Measurements from ENCODE around the gene AHRR.

Gene AHRR

DNA sequence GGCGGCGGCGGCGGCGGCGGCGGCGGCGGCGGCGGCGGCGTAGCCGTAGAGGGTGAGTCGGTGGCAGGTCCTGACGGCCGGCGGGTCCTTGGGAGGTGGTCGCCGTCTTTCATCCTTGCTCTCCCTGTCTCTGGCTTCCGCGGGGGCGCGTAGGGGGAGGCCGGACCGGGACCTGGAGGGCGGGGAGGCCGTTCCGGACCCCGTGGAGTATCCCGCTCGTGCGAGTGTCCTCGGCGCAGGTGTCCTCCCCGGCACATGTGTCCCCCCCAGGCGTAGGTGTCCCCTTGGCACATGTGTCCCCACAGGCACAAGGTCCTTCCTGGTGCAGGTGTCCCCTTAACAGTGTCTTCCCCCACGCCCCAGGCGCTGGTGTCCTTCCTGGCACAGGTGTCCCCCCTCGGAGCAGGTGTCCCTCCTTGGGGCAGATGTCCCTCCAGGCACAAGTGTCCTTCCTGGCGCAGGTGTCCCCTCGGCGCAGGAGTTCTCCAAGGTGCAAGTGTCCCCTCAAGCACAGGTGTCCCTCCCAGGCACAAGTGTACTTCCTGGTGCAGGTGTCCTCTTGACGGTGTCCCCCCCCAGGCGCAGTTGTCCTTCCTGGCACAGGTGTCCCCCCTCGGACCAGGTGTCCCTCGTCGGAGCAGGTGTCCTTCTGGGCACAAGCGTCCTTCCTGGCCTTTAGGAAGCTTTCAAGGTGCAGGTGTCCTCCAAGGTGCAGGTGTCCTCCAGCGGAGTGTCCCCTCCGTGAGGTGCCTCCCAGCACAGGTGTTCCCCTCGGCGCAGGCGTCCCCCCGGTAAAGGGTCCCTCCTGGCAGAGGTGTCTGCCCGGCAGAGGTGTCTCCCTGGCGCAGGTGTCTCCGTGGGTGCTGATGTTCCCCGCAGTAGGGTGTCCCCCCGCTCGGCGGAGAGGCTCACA is 122.0 kb downstream of the AHRR start:
- no peak for DNase-seq (ENCODE audit: low read depth)

DNA sequence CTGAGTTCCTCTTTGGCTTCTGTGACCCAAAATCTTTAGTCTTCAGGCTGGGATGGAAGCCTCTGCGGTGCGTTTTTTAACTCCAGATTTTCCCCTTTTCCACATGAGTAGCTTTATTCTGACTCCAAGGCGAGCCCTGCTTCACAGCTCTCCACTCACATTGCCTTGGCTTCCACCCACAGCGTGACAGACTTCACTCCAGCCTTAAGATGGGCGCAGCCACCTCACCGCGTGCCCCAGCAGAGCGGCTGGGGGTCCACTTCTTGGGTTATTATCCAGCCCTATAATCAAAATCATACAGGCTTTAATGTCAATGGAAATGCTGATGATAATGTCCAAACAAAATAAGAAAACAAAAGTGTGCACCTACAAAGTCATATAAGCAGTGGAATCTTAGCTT is 122.7 kb downstream of the AHRR start:
- no peak for DNase-seq (ENCODE audit: low read depth)

DNA sequence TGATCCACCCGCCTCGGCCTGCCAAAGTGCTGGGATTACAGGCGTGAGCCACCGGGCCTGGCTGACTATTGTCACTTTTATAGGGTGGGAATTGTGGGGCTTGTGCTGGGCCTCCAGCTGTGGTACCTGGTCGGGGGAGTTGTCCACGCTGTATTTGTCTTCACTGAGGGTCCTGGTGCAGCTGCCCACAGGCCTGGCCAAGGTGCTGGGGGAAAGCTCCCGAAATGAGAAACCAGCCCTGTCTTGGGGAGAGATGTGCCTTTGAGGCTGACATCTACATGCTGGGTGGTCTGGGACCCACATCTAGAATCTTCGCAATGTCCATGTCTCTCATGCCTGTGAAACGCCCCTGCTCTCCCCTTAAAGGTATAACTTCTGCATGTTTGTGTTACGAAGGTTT is 124.1 kb downstream of the AHRR start:
- DNase-seq (ENCODE audit: low read depth): no peak

DNA sequence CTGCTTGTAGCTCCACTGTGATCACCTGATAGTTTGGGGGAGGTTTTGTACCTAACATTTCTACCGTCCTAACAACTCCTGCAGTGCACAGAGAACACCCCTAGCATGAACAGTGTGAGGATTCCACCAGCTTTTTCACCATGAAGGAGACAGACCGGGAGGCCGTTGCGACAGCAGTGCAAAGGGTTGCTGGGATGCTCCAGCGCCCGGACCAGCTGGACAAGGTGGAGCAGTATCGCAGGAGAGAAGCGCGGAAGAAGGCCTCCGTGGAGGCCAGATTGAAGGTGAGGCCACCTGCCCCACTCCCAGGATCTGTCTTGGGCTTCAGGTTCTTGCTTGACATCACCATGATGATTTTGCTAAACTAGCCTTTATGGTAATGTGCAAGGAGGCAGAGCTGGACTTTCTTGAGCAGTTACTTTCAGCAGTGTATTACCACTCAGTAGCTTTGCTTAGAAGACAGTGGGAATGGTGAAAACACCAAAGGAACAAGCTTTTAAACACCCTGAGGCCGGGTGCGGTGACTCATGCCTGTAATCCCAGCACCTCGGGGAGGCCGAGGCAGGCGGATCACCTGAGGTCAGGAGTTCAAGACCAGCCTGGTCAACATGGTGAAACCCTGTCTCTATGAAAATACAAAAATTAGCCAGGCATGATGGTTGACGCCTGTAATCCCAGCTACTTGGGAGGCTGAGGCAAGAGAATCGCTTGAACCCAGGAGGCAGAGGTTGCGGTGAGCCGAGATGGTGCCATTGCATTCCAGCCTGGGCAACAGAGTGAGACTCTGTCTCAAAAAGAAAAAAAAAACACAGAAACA is 124.8 kb downstream of the AHRR start:
- DNase-seq (ENCODE audit: low read depth): no peak

DNA sequence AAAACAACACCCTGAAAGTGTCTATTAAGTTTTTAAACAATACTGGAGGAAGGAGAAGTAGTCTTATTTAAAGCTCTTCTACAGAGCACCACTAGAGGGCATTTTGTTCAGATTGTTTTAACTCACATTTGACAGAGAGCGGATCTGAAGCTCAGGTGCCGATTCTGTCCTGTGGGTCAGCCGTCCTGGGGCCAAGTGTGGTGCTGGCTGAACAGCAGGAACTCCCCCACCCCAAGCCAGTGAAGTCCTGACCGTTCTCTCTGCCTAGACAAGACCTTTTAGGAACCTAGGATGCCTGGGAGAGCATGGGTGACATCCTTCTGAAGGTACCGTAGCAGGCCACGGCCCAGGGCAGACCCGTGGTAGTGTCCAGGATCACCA is 125.4 kb downstream of the AHRR start:
- no peak for DNase-seq (ENCODE audit: low read depth)

DNA sequence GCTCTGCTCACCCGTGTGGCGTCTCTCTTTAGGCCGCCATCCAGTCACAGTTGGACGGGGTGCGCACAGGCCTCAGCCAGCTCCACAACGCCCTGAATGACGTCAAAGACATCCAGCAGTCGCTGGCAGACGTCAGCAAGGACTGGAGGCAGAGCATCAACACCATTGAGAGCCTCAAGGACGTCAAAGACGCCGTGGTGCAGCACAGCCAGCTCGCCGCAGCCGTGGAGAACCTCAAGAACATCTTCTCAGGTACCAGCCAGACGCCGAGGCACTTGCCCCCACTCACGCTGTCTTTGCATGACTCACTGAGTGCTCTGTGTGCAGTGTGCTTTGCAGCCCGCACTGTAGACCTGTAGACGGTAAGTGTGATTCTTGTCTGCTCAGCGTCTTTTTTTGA is 126.0 kb downstream of the AHRR start:
- no peak for DNase-seq (ENCODE audit: low read depth)

DNA sequence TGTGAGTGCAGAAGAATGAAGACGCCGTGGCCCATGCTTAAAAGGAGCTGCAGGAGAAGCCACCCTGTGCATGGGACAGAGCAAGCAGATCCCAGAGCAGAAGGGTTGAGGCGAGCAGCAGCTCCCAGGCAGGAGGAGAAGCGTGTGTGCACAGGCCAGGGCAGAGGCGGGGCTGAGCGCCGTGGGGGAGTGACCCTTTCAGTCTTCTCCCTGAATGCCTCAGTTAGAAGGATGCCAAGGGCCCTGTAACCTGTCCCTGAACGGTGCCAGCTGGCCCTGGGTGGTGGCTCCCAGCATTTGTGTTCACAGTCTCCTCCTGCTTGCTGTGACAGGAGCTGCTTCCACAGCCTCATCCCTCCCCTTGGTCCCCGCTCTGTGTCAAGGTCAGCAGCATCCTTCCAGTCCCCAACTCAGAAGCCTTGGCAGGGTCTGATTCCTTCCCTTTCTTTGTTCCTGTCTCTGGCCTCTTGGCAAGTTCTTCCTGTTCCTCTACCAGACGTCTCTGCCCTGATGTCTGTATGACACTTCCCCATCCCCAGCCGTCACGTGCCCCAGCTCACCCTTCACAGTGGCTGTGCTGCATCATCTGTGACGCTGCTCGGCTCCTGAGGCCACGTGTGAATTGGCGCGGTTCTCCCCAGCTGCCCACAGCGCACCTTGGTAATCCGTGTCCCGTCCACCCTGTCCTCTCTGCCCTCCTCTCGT is 126.7 kb downstream of the AHRR start:
- no peak for DNase-seq (ENCODE audit: low read depth)

DNA sequence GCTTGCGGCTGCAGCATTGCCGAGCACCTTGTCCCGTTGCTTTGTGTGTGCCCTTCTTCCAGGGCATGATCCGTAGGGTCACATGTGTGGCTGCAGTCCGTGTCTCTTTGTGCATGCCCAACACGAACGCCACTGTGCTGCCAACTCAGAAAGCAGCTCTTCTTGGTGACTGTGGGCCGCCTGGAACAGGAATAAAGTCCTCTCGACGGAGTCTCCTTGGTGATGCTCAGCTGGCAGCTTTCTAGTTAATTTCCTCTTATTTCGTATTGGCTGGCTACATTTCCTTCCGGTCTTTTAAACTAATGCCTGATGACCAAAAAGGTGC is 127.2 kb downstream of the AHRR start:
- DNase-seq (ENCODE audit: low read depth): no peak

DNA sequence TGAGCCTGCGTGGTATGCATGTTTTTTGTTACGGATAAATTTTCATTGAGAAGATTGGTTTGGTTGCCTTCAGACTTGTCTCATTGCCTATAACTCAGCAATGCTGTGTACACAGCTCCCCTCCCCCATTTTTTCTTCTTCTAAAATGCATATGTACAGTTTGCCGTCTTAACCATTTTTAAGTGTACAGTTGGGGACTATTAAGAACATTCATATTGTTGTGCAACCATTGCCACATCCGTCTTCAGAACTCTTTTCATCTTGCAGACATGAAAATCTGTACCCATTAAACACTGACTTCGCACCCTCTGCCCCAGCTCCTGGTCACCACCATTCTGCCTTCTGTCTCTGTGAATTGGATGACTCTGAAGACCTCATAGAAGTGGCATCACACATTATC is 127.6 kb downstream of the AHRR start:
- no peak for DNase-seq (ENCODE audit: low read depth)

DNA sequence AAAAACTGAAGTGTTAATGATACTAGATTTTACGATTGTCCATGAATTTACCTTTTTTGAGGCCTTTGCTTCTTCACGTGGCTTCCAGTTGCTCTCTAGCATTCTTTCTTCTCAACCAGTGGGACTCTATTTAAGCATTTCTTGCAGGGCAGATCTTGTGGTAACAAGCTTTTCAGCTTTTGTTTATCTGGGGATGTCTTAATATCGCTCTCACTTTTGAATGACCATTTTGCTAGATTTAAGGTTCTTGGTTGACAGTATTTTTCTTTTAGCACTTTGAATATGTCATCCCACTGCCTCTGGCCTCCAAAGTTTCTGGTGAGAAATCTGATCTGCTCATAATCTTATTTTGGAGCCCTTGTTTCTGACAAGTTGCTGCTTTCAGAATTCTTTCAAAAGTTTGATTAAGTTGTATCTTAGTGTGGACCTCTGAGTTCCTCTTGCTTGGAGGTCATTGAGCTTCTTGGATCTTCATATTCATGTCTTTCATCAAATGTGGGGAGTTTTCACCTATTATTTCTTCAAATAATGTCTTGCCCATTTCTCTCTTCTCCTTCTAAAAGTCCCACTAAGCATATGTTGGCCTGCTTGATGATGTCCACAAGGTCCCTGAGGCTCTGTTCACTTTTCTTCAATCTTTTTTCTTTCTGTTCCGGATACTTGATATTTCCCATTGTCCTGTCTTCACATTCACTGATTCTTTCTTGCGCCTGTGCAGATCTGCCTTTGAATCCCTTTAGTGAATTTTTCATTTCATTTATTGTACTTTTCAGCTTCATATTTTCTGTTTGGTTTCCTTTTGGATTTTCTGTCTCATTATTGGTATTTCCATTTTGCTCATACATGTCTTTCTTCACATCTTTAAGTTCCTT is 130.3 kb downstream of the AHRR start:
- DNase-seq (ENCODE audit: low read depth): no peak

DNA sequence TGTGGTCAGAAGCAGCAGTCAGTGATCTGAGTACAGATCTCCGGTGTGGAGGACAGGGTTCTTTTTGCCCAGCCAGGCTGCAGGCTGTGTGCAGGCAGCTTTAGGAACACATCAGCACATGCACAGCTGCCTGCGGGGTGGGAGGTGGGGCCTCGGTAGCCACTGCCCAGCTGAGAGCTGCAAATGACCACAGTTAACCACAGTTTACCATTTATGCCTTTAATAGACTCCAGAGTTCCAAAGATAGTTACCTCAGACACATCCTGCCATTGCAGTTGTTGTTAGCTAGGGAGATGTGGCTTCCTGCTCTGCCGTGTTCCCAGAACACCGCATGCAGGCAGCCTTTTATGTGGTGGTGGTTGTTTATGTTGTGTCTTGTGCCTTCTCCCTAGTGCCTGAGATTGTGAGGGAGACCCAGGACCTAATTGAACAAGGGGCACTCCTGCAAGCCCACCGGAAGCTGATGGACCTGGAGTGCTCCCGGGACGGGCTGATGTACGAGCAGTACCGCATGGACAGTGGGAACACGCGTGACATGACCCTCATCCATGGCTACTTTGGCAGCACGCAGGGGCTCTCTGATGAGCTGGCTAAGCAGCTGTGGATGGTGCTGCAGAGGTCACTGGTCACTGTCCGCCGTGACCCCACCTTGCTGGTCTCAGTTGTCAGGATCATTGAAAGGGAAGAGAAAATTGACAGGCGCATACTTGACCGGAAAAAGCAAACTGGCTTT is 131.6 kb downstream of the AHRR start:
- DNase-seq (ENCODE audit: low read depth): no peak

DNA sequence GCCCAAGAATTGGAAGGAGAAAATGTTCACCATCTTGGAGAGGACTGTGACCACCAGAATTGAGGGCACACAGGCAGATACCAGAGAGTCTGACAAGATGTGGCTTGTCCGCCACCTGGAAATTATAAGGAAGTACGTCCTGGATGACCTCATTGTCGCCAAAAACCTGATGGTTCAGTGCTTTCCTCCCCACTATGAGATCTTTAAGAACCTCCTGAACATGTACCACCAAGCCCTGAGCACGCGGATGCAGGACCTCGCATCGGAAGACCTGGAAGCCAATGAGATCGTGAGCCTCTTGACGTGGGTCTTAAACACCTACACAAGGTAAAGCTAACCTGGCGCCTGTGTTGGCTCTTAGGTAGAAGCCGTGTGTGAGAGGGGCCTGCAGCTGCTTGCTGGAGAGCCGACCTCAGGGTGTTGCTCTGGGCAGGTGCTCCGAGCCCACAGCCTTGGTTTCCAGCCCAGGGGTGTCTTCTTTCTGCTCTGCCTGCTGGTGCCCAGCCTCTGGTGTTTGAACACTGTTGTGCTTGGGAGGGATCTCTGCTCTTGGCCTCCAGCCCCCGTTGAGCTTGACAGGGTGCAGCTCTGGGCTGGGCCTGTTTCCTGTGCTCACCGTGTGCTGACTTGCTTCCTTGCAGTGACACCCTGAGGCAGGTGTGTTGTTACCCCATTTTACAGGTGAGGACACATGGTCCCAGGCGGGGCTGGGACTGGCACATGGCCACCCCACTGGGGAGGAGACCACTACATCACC is 132.4 kb downstream of the AHRR start:
- no peak for DNase-seq (ENCODE audit: low read depth)

DNA sequence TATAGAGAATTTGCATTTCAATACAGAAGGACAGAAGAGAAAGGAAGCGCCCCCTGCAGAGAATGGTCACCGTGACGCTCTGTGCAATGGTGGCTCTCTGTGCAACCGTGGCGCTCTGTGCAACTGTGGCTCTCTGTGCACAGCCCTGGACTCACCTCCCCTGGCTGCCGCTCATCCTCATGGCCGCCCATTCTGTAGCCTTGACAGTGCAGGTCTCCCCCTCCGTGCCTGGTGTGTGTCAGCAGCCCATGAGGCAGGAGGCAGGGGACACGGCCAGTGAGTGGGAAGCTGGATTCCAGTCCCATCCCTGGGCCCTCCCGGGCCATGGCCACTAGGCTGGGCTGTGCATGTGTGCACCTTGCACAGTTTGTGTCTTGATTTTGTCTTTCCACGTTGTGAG is 133.4 kb downstream of the AHRR start:
- DNase-seq (ENCODE audit: low read depth): no peak

DNA sequence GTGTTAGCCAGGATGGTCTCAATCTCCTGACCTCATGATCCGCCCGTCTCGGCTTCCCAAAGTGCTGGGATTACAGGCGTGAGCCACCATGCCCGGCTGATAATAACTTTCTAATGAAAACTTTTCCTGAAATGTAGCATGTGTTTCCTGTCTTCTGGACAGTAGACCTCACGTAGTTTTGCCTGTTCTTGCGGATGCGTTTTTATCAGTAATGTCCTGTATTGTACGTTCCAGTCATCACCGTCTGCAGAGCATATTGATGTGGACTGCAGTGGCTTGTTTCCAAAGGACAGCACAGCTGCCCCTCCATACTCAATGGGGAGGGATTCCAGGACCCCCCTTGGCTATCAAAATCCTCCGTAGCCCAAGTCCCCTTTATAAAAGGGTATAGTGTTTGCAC is 134.3 kb downstream of the AHRR start:
- DNase-seq (ENCODE audit: low read depth): no peak

DNA sequence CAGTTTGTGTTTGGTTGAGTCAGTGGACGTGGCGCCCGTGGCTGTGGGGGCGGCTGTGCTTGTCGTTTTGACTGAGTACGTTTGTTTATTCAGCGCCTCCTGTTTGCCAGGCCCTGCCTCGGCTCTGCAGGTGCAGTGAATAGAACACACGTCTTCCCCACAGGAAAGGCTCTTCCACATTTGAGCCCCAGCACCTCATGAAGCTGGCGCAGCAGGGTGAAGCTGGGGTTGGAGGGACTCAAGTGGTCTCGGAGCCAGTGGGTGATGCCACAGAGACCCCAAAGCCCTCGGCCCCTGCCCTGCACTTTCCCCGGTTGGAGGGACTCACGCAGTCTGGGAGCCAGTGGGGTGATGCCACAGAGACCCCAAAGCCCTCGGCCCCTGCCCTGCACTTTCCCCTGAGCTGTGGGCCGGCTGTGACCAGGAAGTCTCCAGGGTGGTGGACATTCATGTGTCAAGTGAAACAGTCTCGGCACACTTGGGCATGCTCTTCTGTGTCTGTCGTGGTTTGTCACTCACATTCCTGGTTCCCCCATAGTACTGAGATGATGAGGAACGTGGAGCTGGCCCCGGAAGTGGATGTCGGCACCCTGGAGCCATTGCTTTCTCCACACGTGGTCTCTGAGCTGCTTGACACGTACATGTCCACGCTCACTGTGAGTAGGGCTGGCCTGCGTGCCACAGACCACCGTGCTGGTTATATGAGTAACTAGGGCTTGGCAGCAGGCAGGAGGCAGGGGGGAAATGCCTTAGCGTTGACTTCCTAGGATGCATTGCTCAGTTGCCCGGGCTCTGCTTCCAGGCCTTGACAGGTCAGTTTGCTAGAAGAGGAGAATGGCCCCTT is 135.1 kb downstream of the AHRR start:
- no peak for DNase-seq (ENCODE audit: low read depth)

DNA sequence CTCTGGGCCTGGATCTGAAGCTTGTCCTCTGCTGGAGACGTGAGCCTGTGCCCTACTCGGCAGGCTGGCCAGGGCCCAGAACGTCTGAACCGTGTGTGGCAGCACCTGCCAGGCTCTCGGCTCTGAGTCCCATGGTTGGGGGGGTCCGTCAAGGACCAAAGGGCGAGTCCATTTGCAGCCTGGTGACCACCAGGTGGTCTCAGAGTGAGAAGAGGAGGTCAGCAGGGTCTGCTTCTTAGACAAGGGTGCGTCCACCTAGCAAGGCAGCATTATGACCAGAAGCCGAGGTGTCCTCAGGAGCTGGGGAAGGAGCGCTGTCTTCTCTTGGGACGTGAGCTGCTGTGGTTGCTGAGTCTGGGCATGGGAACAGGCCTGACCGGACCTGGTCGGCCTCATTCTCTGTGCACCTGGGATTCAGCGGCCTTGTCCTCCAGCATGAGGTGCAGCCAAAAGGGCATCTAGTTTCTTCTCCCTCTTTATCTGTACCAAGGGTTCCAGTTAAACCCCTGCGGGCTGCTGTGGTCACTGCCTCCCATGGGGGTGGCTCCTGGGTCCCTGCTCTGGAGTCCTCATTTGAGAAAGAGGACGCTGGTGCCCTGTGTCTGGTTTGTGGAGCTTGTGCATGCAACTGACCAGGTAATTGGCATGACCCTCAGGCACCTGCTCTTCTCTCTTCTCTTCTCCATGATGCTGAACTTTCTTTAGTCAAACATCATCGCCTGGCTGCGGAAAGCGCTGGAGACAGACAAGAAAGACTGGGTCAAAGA is 135.9 kb downstream of the AHRR start:
- no peak for DNase-seq (ENCODE audit: low read depth)

DNA sequence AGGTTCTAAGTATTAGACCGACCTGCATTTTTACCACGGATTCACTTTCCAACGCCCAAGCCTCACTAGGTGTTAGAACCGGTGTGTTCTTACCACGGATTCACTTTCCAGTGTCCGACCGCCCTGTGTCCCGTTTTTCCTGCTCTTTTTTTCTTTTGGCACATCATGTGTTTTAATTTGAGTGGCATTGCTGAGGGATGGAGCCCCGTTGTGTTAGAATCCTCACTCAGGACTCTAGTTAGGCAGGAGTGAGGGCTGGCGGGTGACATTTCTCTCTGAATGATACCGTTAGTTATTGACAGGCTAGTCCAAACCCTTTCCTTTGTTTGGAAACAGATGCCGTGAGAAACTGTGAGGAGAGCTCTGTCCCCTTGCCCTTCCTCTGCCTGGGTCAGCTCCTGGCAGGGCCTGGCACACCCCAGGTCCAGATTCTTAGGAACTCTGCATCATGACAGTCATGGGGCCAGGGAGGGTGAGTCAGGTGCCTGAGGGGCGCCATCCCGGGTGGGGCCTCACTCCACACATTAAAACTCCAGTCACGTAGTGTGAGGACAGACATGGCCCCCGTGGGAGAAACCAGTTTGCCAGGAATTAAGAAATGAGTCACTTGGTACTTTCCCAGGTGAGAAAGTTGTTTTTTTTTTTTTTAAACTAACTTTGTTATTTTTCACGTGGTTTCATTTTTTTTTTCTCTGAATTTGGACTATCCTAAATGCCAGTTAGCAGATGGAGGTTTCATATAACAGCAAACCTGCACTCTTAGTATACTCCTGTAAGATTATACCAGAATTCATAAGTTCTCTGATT is 137.2 kb downstream of the AHRR start:
- no peak for DNase-seq (ENCODE audit: low read depth)
